GM19324 (cell line): ENCODE data around the gene SYNE3.
"Not testable (repeated sequence)": the region's sequence is repeated elsewhere in the genome, so short reads cannot be mapped to it uniquely, and the experiment has no call there.

Experiments
- ATAC-seq: cut with Tn5 transposase; IDR thresholded peaks from one replicate; pipeline ENCODE4 v1.9.1; 2021; ENCODE audit warnings: mild to moderate bottlenecking, moderate library complexity; ENCODE audit not compliant: unreplicated experiment, low FRiP score

Gene SYNE3

GRCh38 chr14:95526483-95527386, 10.3 kb upstream of the SYNE3 start:
- ATAC-seq: no peak

DNA sequence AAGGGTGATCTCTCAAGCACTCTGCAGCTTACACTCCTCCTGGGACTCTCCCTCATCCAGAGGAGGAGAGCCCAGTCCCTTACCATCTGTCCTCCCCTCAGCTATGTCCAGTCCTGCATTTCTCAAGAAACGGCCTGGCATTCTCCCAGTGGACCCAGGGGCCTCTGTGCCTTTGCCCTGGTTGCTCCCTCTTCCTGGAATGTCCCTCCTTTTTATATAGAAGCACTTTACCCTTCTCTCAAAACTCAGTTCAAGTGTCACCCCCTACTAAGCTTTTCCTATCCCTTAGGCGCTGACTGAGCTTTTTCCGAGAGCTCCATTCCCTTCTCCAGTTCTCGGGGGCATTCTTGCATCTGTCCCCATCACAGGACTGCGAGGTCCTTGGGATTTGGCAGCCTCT, 9.5 kb upstream of the SYNE3 start:
- ATAC-seq: no peak

DNA sequence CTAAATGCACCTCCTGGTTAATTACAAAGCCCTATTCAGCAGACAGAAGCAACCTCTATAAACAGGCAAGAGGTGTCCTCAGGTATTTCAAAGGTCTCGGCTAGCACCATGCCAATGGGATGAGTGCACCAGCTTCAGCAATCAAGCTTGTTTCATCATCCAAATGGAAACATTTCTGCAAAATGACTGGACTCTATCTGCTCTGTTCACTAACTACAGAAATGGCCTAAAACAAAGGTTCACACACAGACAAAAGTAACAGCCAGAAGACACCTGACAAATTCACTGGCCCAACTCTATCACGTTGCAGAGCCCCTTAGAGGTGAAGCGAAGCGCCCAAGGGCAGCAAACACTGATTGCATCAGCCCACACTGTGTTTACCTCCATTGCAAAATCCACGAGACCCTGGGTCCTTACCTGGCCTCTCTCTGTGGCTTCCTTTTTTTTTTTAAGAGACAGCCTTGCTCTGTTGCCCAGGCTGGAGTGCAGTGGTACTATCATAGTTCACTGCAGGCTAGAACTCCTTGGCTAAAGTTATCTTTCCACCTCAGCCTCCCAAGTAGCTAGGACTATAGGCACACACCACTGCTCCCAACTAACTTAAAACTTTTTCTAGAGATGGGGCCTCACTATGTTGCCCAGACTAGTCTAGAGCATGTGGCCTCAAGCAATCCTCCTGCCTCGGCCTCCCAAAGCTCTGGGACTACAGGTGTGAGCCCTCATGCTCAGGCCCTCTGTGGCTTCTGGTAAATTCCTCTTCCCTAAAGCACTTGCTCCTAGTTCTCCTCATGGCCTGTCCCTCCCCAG, 8.5 kb upstream of the SYNE3 start:
- no peak for ATAC-seq

DNA sequence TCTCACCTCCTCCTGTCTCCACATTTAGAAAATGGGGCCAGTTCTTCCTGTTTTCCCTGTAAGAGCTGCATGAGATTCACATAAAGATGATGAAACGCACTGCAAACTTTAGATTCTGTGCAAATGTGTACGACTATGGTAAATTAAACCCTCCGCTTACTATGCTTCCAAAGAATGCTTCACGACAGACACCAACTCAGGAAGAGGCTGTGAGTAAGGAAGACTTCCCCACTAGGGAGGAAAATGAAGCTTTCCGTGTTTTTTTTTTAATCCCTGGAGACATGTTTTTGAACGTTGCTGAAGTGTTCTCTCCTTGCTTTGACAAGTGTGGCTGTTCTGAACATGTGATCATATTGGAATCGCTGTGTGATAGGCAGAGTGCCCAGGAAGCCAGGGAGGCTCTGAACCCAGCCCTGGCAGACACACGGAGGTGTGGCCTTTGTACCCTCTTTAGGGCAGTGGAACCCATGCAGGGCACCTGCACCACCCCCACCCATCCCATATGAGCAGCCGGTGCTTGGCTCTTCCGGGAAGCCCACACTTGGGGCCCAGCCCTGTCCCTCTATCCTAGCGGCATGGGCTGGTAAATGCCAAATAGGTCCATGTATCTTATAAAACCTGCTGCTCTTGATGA, 7.5 kb upstream of the SYNE3 start:
- ATAC-seq: no peak

DNA sequence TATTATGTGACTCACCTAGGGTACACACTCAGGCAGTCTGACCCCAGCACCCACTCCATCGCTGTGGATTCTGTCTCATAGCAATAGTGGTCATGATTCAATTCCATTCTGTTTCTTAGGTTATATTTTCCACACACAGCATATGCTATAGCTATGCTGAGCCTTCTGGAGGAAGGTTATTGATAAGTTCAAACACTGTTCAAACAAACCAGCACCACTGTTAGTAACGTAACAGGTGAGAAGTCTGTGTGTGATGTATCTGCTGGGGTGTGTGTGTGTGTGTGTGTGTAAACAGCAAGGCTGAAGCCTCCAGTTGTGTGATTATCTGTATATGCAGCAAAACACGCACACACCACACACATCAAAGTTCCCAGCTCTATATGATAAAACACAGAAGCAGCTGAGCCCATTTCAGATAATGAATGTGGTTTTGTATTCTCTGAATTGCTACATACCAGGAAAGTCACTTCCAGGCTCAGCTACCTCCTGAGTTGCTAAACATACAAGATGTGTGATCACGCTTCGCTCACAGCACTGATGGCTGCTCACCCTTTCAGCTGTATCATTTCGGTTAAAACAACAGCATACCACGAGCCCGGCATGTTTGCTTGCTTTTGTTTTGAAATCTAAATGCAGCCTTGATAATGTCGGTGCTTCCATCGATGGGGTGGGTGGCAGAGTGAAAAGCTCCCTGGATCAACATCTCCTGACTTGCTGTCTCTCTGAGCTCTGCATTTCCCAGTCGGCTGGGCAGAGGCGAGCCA, 6.8 kb upstream of the SYNE3 start:
- ATAC-seq: no peak

GRCh38 chr14:95522556-95522955, 6.1 kb upstream of the SYNE3 start:
- no peak for ATAC-seq

DNA sequence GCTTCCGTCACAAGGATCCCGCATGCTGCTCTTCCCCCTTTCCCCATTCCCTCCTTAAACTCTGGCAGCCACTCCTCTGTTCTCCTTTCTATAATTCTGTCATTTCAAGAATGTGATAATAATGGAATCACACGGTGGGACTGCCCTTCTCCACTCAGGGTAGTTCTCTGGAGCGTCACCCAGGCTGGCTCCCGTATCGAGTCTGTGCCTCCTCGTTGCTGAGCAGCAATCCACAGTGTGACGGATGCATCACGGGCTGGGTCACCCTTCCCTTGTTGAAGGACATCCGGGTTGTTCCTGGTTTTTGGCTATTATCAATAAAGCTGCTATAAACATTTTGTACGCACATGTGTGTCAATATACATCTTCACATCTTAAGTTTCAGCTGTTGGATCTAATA, 5.7 kb upstream of the SYNE3 start:
- ATAC-seq: no peak

GRCh38 chr14:95521001-95521400, 4.6 kb upstream of the SYNE3 start:
- ATAC-seq: no peak

DNA sequence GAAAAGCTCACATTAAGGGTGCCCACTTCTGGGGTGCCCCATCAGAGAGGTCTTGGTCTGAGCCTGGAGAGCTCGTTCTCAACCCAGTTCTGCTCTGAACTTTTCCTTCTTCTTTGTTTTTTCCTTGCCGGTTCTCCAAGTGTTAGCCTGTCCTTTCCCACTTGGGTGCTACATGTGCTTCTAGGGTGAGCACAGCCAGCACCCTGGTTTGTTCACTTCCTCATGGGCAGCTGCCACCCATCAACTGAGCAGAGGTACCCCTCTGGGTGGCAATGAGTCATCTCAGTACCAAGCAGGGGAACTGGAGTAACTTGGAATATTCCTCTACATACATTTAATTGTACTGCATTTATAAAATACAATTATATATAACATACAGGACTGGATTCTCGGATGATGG, 3.9 kb upstream of the SYNE3 start:
- ATAC-seq: no peak

- ATAC-seq: no peak
Observed at GRCh38 chr14:95519699-95520098, 3.2 kb upstream of the SYNE3 start.

DNA sequence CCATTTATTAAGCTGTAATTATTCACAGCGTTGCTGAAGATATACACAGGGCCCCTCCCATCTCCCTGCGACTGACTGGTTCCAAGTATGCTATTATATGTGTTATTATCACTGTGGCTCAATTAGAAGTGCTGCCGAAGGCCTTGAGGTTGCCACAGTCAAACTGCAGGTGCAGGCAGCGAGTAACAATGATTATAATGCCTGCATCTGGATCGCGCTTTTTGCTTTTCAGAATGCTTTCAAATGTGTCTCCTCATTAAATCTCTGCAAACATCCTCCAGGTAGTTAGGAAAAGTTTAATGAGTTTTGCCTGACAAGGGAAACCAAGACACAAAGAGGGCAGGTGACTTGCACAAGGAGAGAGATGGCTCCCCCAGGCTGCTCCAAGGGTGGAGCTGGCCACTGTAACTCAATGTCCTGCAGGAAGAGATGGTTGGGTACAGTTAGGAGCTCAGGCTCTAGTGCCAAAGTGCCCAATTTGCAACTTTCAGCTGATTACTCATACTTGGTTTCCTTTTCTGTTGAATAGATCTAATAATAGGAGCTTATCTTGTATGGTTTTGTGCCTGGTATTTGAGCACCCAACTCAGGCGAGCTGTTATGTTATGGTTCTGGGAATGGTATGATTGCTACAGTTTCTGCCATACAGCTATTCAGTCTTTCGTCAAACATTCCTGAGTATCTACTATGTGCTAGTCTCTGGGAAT, 1.7 kb upstream of the SYNE3 start:
- ATAC-seq: peak; percentile 24

GRCh38 chr14:95515596-95516552, 576 bp downstream of the SYNE3 start:
- peak; percentile 88 for ATAC-seq

DNA sequence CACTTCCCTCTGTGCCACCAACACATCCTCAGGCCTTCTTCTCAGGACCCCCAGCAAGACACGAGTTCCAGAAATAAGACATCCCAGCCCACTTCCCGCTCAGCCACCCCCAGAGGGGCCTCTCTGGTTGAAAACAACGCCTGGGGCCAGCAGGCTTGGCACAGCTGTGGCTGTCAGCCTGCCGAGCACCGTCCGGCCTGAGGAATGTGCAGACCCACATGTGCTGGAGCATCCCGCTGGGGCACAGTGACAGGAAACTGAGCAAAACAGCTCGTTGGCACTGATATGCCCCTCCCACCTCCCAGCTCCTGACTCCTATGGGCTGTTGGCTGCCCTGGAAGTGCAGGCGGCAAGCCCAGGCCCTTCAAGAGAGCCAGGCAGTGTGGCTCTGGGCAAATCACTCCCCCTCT, 1.4 kb downstream of the SYNE3 start:
- ATAC-seq: no peak

GRCh38 chr14:95514131-95515079, 2.0 kb downstream of the SYNE3 start:
- ATAC-seq: no peak

- no peak for ATAC-seq
Observed at GRCh38 chr14:95513291-95513690, 3.2 kb downstream of the SYNE3 start.

DNA sequence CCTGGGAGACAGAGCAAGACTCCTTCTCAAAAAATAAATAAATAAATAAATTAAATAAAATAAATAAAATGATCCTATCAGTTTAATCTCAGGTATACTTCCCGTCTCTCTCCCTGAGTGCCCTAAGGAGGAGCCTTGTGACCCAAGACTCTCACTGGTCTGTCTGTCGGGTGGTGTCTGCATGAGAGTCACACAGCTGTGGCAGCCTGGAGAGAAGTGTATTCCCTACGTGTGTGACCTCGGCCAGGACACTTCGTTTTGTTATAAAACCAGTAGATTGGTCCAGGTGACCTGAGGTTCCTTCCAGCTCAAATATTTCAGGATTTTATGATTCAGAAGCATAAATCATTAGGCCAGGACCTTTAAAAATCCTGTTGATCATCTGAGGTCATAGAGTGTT, 4.8 kb downstream of the SYNE3 start:
- ATAC-seq: no peak

GRCh38 chr14:95510804-95511203, 5.6 kb downstream of the SYNE3 start:
- ATAC-seq: no peak

DNA sequence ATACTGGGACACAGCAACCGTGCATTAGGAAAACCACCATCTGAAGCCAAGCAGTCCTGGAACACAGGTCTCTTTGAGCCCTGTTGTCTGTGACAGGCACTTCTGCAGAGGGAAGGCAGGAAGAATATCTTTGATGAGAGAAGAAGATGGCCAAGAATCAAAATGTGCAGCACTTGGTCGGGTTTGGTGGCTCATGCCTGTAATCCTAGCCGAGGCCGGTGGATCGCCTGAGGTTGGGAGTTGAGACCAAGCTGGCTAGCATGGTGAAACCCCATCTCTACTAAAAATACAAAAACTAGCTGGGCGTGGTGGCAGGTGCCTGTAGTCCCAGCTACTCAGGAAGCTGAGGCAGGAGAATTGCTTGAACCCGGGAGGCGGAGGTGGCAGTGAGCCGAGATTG, 6.1 kb downstream of the SYNE3 start:
- not testable (repeated sequence) for ATAC-seq
